ENCODE data around the gene LRP8. TPM values are rescaled to one million over a fixed set of nuclear protein-coding genes. Genes with fewer than 3 reads are reported as not detected.

Gene LRP8
- total and polyA plus RNA-seq, 2 of the 13 experiments (the other 11 are each of a cell fraction or from before 2014, with no cell fraction given) = 17.3 to 17.4 TPM

GRCh38 chr1:53326088-53326597 lies 1.7 kb downstream of the LRP8 start (continued):
- TF ChIP-seq GZF1 (CRISPR knock-in tag; IDR thresholded peaks at IDR 0.05) (no peak), ZNF510 (CRISPR knock-in tag; IDR thresholded peaks at IDR 0.05; ENCODE audit: low read depth) (no peak), MAFK (conservative IDR thresholded peaks at IDR 0.05 in 1 of 2, IDR thresholded peaks at IDR 0.05 in 1 of 2; ENCODE audit: low read length in 2 of 2) (peak; percentile 44 to 76; a peak in 3 of 4 replicates), SIX1 (CRISPR knock-in tag; IDR thresholded peaks at IDR 0.05; ENCODE audit: borderline replicate concordance) (no peak), DZIP1 (CRISPR knock-in tag; IDR thresholded peaks at IDR 0.05) (no peak), ZNF557 (CRISPR knock-in tag; IDR thresholded peaks at IDR 0.05) (peak; percentile 35; the same call in 1 of the 2 replicates), ZNF562 (CRISPR knock-in tag; IDR thresholded peaks at IDR 0.05; ENCODE audit: borderline replicate concordance) (no peak), ZFP36L1 (CRISPR knock-in tag; IDR thresholded peaks at IDR 0.05) (0 out of 2 replicates have a peak, but pooled peaks have one; percentile 16), ASH2L (IDR thresholded peaks at IDR 0.05; ENCODE audit: insufficient read length, low read depth, low read length) (peak; percentile 29), TCF12 (IDR thresholded peaks at IDR 0.05) (no peak), TCF12 (CRISPR knock-in tag; IDR thresholded peaks at IDR 0.05) (no peak; the same call in 1 of the 2 replicates), NFE2 (CRISPR knock-in tag; IDR thresholded peaks at IDR 0.05) (peak; percentile 95; the same call in 1 of the 2 replicates), RXRB (CRISPR knock-in tag; IDR thresholded peaks at IDR 0.05; ENCODE audit: borderline replicate concordance) (no peak), ZSCAN25 (CRISPR knock-in tag; IDR thresholded peaks at IDR 0.05) (no peak), FOXP4 (CRISPR knock-in tag; IDR thresholded peaks at IDR 0.05) (0 out of 2 replicates have a peak, but pooled peaks have one; percentile 23)
- TF ChIP-seq, protein P1, sequence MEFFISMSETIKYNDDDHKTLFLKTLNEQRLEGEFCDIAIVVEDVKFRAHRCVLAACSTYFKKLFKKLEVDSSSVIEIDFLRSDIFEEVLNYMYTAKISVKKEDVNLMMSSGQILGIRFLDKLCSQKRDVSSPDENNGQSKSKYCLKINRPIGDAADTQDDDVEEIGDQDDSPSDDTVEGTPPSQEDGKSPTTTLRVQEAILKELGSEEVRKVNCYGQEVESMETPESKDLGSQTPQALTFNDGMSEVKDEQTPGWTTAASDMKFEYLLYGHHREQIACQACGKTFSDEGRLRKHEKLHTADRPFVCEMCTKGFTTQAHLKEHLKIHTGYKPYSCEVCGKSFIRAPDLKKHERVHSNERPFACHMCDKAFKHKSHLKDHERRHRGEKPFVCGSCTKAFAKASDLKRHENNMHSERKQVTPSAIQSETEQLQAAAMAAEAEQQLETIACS (CRISPR knock-in tag; IDR thresholded peaks at IDR 0.05) = peak; percentile 46; the same call in 1 of the 2 replicates
- TF ChIP-seq, protein P2, sequence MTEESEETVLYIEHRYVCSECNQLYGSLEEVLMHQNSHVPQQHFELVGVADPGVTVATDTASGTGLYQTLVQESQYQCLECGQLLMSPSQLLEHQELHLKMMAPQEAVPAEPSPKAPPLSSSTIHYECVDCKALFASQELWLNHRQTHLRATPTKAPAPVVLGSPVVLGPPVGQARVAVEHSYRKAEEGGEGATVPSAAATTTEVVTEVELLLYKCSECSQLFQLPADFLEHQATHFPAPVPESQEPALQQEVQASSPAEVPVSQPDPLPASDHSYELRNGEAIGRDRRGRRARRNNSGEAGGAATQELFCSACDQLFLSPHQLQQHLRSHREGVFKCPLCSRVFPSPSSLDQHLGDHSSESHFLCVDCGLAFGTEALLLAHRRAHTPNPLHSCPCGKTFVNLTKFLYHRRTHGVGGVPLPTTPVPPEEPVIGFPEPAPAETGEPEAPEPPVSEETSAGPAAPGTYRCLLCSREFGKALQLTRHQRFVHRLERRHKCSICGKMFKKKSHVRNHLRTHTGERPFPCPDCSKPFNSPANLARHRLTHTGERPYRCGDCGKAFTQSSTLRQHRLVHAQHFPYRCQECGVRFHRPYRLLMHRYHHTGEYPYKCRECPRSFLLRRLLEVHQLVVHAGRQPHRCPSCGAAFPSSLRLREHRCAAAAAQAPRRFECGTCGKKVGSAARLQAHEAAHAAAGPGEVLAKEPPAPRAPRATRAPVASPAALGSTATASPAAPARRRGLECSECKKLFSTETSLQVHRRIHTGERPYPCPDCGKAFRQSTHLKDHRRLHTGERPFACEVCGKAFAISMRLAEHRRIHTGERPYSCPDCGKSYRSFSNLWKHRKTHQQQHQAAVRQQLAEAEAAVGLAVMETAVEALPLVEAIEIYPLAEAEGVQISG (CRISPR knock-in tag; IDR thresholded peaks at IDR 0.05) = peak; percentile 60
